Activated naive CD4-positive, alpha-beta T cell treated with anti-CD3 and anti-CD28 coated beads, Interleukin-2, amount 10 ng/mL, durations not matched to agents 5 hours and 36 hours (primary cell): ENCODE data around the gene PDPN. TPM values are rescaled to one million over a fixed set of nuclear protein-coding genes. Genes with fewer than 3 reads are reported as not detected.

Experiments
- total RNA-seq, 2 experiments: library from RNA; stranded (reverse); gene quantifications; one replicate each; pipeline ENCODE4 v1.2.3, GENCODE V29; 2021

The PDPN gene
- not detected for total RNA-seq

GRCh38 chr1:13583595-13583965, at the start of gene PDPN:
PDPN (plus strand) TSS chr1:13583832; CDS start chr1:13584034, 202 bp downstream.

Other genes starting within 250 kb of the PDPN start
- gene PRAMEF14, start 236.7 kb upstream of the PDPN start, total RNA-seq: not detected
- gene PRAMEF19, start 211.9 kb upstream of the PDPN start, total RNA-seq: not detected
- gene PRAMEF17, start 194.2 kb upstream of the PDPN start, total RNA-seq: not detected
- not detected for gene PRAMEF20, start 173.4 kb upstream of the PDPN start, total RNA-seq
- not detected for gene LRRC38, start 69.8 kb upstream of the PDPN start, total RNA-seq
- 10 to 100 TPM; 59.5 to 61.7 TPM for gene PRDM2, start 116.4 kb downstream of the PDPN start, total RNA-seq